HG03354 (cell line): ENCODE measurements around the gene MMP2.

Experiments
- ATAC-seq: cut with Tn5 transposase; IDR thresholded peaks from one replicate; pipeline ENCODE4 v1.9.1; 2021; ENCODE audit warnings: mild to moderate bottlenecking; ENCODE audit not compliant: unreplicated experiment, poor library complexity, severe bottlenecking

MMP2 gene

GRCh38 chr16:55468352-55468990 is 10.5 kb upstream of the MMP2 start:
- no peak for ATAC-seq

- ATAC-seq, result no peak
These were observed 9.0 kb upstream of the MMP2 start for GRCh38 chr16:55469821-55470532.

GRCh38 chr16:55470533-55471371 is 8.2 kb upstream of the MMP2 start:
- no peak for ATAC-seq

- ATAC-seq, result no peak
These were observed 7.4 kb upstream of the MMP2 start for GRCh38 chr16:55471448-55472097.

- ATAC-seq, result no peak
These were observed 5.4 kb upstream of the MMP2 start for GRCh38 chr16:55473587-55473986.

- ATAC-seq, result no peak
These were observed 4.2 kb upstream of the MMP2 start for GRCh38 chr16:55474821-55475220.

- no peak for ATAC-seq
These were observed 3.1 kb upstream of the MMP2 start for GRCh38 chr16:55475919-55476318.

- no peak for ATAC-seq
These were observed 2.1 kb upstream of the MMP2 start for GRCh38 chr16:55476625-55477533.

GRCh38 chr16:55477736-55478135 is 1.3 kb upstream of the MMP2 start:
- no peak for ATAC-seq

- ATAC-seq, result no peak
These were observed 587 bp downstream of the MMP2 start for GRCh38 chr16:55479430-55480140.

- ATAC-seq, result no peak
These were observed 1.2 kb downstream of the MMP2 start for GRCh38 chr16:55480228-55480655.

GRCh38 chr16:55481023-55481422 is 2.0 kb downstream of the MMP2 start:
- ATAC-seq, result no peak

- ATAC-seq, result no peak
These were observed 3.1 kb downstream of the MMP2 start for GRCh38 chr16:55482056-55482455.

- no peak for ATAC-seq
These were observed 8.2 kb downstream of the MMP2 start for GRCh38 chr16:55487048-55487803.

- ATAC-seq, result no peak
These were observed 9.3 kb downstream of the MMP2 start for GRCh38 chr16:55488306-55488705.

- ATAC-seq, result no peak
These were observed 10.3 kb downstream of the MMP2 start for GRCh38 chr16:55489119-55489955.

- no peak for ATAC-seq
These were observed 10.9 kb downstream of the MMP2 start for GRCh38 chr16:55489956-55490265.
